ENCODE measurements around the gene JARID2. TPM values are rescaled to one million over a fixed set of nuclear protein-coding genes. Genes with fewer than 3 reads are reported as not detected.

JARID2 gene
- total and polyA plus RNA-seq, 9 of the 15 experiments (the other 6 are each of a cell fraction or from before 2014, with no cell fraction given) = 5.0 to 29.0 (median 15.6) TPM

DNA sequence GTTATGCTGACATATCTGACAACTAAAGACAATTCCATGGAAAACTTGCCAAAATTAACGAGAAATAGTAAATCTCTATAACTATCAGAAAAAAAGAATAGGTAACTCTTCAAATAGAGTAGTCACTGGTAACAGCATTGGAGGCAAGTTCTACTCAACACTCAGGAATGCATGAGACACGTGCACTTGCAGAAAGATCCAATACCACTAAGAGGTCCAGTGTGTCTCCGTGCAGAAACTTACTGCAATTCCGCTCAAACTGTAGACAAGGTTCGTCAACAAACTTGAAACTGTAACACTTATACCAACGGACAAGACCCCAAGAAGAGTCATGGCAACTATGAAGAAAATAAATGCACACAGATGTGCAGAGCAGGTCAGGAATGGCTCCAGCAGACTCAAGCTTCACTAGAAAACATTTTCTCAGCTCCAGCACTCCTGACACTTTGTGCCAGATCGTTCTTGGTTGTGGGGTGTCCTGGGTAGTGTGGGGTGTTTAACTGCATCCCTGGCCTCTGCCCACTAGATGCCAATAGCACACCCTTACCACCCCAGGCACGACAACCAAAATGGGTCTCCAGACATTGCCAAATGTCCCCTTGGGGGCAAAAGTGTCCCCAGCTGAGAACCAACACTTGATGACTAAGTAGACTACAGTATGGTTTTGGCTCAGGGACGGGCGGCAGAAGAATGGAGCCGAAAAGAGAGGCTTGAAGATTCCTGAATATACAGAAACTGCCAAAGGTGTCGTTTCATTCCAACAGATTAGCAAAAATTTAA is 282.2 kb downstream of the JARID2 start:
- DNase-seq (ENCODE audit: extremely low read depth in 1 of 4, low spot score in 3 of 4) = no peak
- CTCF ChIA-PET (ENCODE audit: low intra/inter-chr PET ratio) = no interaction called here
- POLR2A ChIA-PET = interaction anchor here (0.6 to 1.5 kb wide), 5 partner anchors 10 to 54 kb away, joined by 3 to 4 read pairs (median 3); no protein-coding TSS in a partner anchor
- Histone ChIP-seq H2AFZ (ENCODE audit: low read depth, low read length) (no peak overlapping the region), H3K4me2 (ENCODE audit: insufficient read depth, low read length) (no peak overlapping the region), H3K9me1 (ENCODE audit: control insufficient read depth, insufficient read depth, low read length) (no peaks in the 10 kb centered on the region), H3K4me1 (replicated peaks in 1 of 2; ENCODE audit: control insufficient read depth in 2 of 2, insufficient read depth in 2 of 2, low read length in 2 of 2) (peaks cover 0 to 2% of the 10 kb centered on the region in 2 experiments; a peak in 2 of 5 replicates), H3K9me3 (replicated peaks; ENCODE audit: control insufficient read depth, insufficient read depth, low read depth, low read length) (no peaks in the 10 kb centered on the region), H3K79me2 (ENCODE audit: control insufficient read depth, insufficient read depth, low read length) (no peaks in the 10 kb centered on the region), H3K27ac (ENCODE audit: extremely low read depth, low read depth, low read length) (no peak overlapping the region), H3K4me3 (no peak overlapping the region), H3K27me3 (ENCODE audit: control insufficient read depth in 2 of 2, insufficient read depth in 2 of 2, low read length in 2 of 2) (no peaks in the 10 kb centered on the region), H4K20me1 (replicated peaks; ENCODE audit: control insufficient read depth, insufficient read depth, low read length) (no peaks in the 10 kb centered on the region), H3K9ac (ENCODE audit: insufficient read depth in 1 of 2, low read depth in 2 of 2, low read length in 2 of 2) (no peak overlapping the region), H3K36me3 (ENCODE audit: control insufficient read depth, insufficient read depth, low read length) (peaks cover 53% of the 10 kb centered on the region)
- TF ChIP-seq, protein P1, sequence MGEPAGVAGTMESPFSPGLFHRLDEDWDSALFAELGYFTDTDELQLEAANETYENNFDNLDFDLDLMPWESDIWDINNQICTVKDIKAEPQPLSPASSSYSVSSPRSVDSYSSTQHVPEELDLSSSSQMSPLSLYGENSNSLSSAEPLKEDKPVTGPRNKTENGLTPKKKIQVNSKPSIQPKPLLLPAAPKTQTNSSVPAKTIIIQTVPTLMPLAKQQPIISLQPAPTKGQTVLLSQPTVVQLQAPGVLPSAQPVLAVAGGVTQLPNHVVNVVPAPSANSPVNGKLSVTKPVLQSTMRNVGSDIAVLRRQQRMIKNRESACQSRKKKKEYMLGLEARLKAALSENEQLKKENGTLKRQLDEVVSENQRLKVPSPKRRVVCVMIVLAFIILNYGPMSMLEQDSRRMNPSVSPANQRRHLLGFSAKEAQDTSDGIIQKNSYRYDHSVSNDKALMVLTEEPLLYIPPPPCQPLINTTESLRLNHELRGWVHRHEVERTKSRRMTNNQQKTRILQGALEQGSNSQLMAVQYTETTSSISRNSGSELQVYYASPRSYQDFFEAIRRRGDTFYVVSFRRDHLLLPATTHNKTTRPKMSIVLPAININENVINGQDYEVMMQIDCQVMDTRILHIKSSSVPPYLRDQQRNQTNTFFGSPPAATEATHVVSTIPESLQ (CRISPR knock-in tag; IDR thresholded peaks at IDR 0.05) = no peak
- no peak for TF ChIP-seq BDP1 (IDR thresholded peaks at IDR 0.05; ENCODE audit: insufficient read depth, insufficient read length)
- TF ChIP-seq ZC3H8 (IDR thresholded peaks at IDR 0.05) = no peak
- TF ChIP-seq CTBP1 (IDR thresholded peaks at IDR 0.05; ENCODE audit: borderline replicate concordance) = no peak
- TF ChIP-seq, protein P2, sequence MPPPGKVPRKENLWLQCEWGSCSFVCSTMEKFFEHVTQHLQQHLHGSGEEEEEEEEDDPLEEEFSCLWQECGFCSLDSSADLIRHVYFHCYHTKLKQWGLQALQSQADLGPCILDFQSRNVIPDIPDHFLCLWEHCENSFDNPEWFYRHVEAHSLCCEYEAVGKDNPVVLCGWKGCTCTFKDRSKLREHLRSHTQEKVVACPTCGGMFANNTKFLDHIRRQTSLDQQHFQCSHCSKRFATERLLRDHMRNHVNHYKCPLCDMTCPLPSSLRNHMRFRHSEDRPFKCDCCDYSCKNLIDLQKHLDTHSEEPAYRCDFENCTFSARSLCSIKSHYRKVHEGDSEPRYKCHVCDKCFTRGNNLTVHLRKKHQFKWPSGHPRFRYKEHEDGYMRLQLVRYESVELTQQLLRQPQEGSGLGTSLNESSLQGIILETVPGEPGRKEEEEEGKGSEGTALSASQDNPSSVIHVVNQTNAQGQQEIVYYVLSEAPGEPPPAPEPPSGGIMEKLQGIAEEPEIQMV (tag; conservative IDR thresholded peaks at IDR 0.05; ENCODE audit: low read depth) = no peak
- no peak for TF ChIP-seq PTRF (tag; IDR thresholded peaks at IDR 0.05)
- TF ChIP-seq KLF16 (IDR thresholded peaks at IDR 0.05) = no peak
- no peak for TF ChIP-seq ZNF354B (CRISPR knock-in tag; IDR thresholded peaks at IDR 0.05)
- in situ Hi-C loops (cut with MboI) = no loop called here
- no peak for ATAC-seq
- intact Hi-C loops (cut with micrococcal nuclease) = no loop called here
- FAIRE-seq = no peak
- WGBS (ENCODE audit: insufficient coverage, low coverage, missing lambda C conversion rate) = 84% methylated on average over 12 of the region's 12 CpGs
- BruUV-seq (replicated peaks) = no TSS peak

Data from K562 (cell line).